ENCODE data around the gene CALB2.

CALB2 gene

DNA sequence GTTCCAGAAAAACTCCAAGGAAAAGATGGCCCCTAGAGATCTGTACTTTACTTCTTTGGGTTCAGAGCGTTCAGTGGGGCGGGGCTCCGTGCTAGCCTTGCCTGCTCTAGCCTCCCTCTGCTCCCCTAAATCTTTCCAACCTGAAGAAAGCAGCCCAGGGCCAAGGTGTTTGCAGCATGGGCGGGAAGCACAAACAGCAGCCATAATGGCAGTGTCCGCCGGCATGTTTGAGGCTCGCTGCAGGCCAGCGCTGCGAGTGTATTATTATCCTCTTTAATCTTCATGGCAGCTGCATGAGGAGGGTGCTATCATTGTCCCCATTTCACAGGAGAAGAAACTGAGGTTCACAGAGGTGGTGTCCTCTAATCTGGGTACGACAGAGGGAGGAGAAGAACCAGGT lies 10.4 kb downstream of the CALB2 start:
- no CpG with 5 or more reads among the region's 10 CpGs for WGBS, 2 donors (ENCODE audit: extremely low coverage in 2 of 2, insufficient read length in 2 of 2, insufficient replicate concordance in 1 of 2)
- no peak for DNase-seq (ENCODE audit: low spot score)
- no peak overlapping the region for H3K14ac ChIP-seq (ENCODE audit: low read length)

DNA sequence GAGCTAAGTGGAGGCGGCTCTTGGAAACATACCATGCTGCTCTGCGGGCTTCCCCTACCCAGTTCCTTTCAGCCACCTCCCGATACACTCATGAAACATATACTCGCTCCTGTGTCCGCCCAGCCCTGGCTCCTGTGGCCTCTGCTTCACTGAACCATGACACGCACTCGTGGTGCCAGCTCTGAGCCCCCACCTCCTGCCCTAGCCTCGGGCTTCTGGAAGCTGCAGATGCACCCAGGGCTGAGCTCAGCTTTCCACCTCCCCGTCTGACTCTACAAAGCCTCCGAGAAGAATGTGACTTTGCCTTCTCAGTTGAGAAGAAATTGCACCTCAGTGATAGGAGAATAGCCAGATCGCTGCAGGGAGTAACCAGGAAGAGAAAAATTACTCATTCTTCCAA lies 11.0 kb downstream of the CALB2 start:
- H3K9ac ChIP-seq (ENCODE audit: low read depth, low read length, poor library complexity) = no peak overlapping the region
- H3K14ac ChIP-seq (ENCODE audit: low read length) = no peak overlapping the region
- H3K18ac ChIP-seq (ENCODE audit: low read length) = no peak overlapping the region
- peaks cover 0 to 45% (median 0%) of the 10 kb centered on the region in 3 experiments for H3K27me3 ChIP-seq (ENCODE audit: control insufficient read depth in 3 of 3, insufficient read depth in 3 of 3, low read depth in 1 of 3, low read length in 3 of 3)
- no peak overlapping the region for H2BK15ac ChIP-seq (ENCODE audit: low read length)
- no peak overlapping the region for H2AK5ac ChIP-seq (ENCODE audit: low read depth, low read length)
- H2AFZ ChIP-seq (ENCODE audit: low read length) = no peak overlapping the region
- no peaks in the 10 kb centered on the region for H3K79me1 ChIP-seq (ENCODE audit: low read depth, low read length)
- H3K23ac ChIP-seq (ENCODE audit: low read depth, low read length, poor library complexity) = no peak overlapping the region
- DNase-seq (ENCODE audit: low spot score) = no peak
- H3K4ac ChIP-seq (ENCODE audit: low read length) = no peak overlapping the region
- no peaks in the 10 kb centered on the region for H3K4me1 ChIP-seq (ENCODE audit: control insufficient read depth in 2 of 2, insufficient read depth in 1 of 2, low read depth in 1 of 2, low read length in 2 of 2)
- no peak overlapping the region for H3K4me3 ChIP-seq (ENCODE audit: low read length in 2 of 2)
- no peak overlapping the region for H2BK5ac ChIP-seq (ENCODE audit: low read length)
- H4K91ac ChIP-seq (ENCODE audit: low read depth, low read length, poor library complexity) = no peak overlapping the region
- no peaks in the 10 kb centered on the region for H3K36me3 ChIP-seq (replicated peaks in 1 of 2; ENCODE audit: control insufficient read depth in 2 of 2, insufficient read depth in 2 of 2, low read length in 2 of 2)
- no peak overlapping the region for H2BK12ac ChIP-seq (ENCODE audit: low read length)
- H3K27ac ChIP-seq (replicated peaks; ENCODE audit: low read length) = no peak overlapping the region
- H4K8ac ChIP-seq (ENCODE audit: low read depth, low read length) = no peak overlapping the region
- H3K4me2 ChIP-seq (ENCODE audit: insufficient read depth, low read length, poor library complexity, severe bottlenecking) = no peak overlapping the region
- no peak overlapping the region for H2BK120ac ChIP-seq (ENCODE audit: low read depth, low read length)
- WGBS, 2 donors (ENCODE audit: extremely low coverage in 2 of 2, insufficient read length in 2 of 2, insufficient replicate concordance in 1 of 2) = no CpG with 5 or more reads among the region's 11 CpGs
- H3K9me3 ChIP-seq (replicated peaks in 1 of 2; ENCODE audit: control insufficient read depth in 2 of 2, insufficient read depth in 1 of 2, low read depth in 1 of 2, low read length in 2 of 2) = no peaks in the 10 kb centered on the region

More for the DNA sequence above, 10.4 kb downstream of the CALB2 start:
- H2AK5ac ChIP-seq (ENCODE audit: low read depth, low read length) = no peak overlapping the region
- H4K91ac ChIP-seq (ENCODE audit: low read depth, low read length, poor library complexity) = no peak overlapping the region
- H3K23ac ChIP-seq (ENCODE audit: low read depth, low read length, poor library complexity) = no peak overlapping the region
- H2BK120ac ChIP-seq (ENCODE audit: low read depth, low read length) = no peak overlapping the region
- H2BK15ac ChIP-seq (ENCODE audit: low read length) = no peak overlapping the region
- no peak overlapping the region for H3K4ac ChIP-seq (ENCODE audit: low read length)
- no peak overlapping the region for H3K18ac ChIP-seq (ENCODE audit: low read length)
- no peak overlapping the region for H3K4me2 ChIP-seq (ENCODE audit: insufficient read depth, low read length, poor library complexity, severe bottlenecking)
- H4K8ac ChIP-seq (ENCODE audit: low read depth, low read length) = no peak overlapping the region
- no peaks in the 10 kb centered on the region for H3K36me3 ChIP-seq (replicated peaks in 1 of 2; ENCODE audit: control insufficient read depth in 2 of 2, insufficient read depth in 2 of 2, low read length in 2 of 2)
- no peaks in the 10 kb centered on the region for H3K9me3 ChIP-seq (replicated peaks in 1 of 2; ENCODE audit: control insufficient read depth in 2 of 2, insufficient read depth in 1 of 2, low read depth in 1 of 2, low read length in 2 of 2)
- H3K4me1 ChIP-seq (ENCODE audit: control insufficient read depth in 2 of 2, insufficient read depth in 1 of 2, low read depth in 1 of 2, low read length in 2 of 2) = no peaks in the 10 kb centered on the region
- no peak overlapping the region for H3K9ac ChIP-seq (ENCODE audit: low read depth, low read length, poor library complexity)
- H3K27me3 ChIP-seq (ENCODE audit: control insufficient read depth in 3 of 3, insufficient read depth in 3 of 3, low read depth in 1 of 3, low read length in 3 of 3) = peaks cover 0 to 48% (median 0%) of the 10 kb centered on the region in 3 experiments
- H3K4me3 ChIP-seq (ENCODE audit: low read length in 2 of 2) = no peak overlapping the region
- H2BK12ac ChIP-seq (ENCODE audit: low read length) = no peak overlapping the region
- no peak overlapping the region for H3K27ac ChIP-seq (replicated peaks; ENCODE audit: low read length)
- no peak overlapping the region for H2AFZ ChIP-seq (ENCODE audit: low read length)
- no peak overlapping the region for H2BK5ac ChIP-seq (ENCODE audit: low read length)
- H3K79me1 ChIP-seq (ENCODE audit: low read depth, low read length) = no peaks in the 10 kb centered on the region

DNA sequence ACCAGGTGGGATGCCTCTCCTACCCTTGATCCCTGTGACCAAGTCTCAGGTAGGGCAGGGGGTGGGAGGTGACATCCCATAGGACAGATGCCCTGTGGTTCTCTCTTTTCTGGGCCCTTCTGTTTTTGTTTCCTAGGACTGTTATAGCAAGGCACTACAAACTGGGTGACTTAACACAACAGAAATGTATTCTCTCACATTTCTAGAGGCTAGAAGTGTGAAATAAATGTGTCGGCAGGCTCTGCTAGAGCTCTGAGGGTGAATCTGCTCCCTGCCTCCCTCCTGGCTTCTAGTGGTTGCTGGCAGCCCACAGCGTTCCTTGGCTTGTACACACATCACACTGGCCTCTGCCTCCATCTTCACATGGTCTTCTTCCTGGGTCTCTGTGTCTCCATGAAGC lies 12.7 kb downstream of the CALB2 start:
- H3K18ac ChIP-seq (ENCODE audit: low read length) = no peak overlapping the region

GRCh38 chr16:71373073-71373472 lies 14.6 kb downstream of the CALB2 start:
- H3K4ac ChIP-seq (ENCODE audit: low read length) = no peak overlapping the region
- no peak overlapping the region for H2AK5ac ChIP-seq (ENCODE audit: low read depth, low read length)
- H3K36me3 ChIP-seq (replicated peaks in 1 of 2; ENCODE audit: control insufficient read depth in 2 of 2, insufficient read depth in 2 of 2, low read length in 2 of 2) = no peaks in the 10 kb centered on the region
- no peaks in the 10 kb centered on the region for H3K4me1 ChIP-seq (ENCODE audit: control insufficient read depth in 2 of 2, insufficient read depth in 1 of 2, low read depth in 1 of 2, low read length in 2 of 2)
- no peaks in the 10 kb centered on the region for H3K9me3 ChIP-seq (replicated peaks in 1 of 2; ENCODE audit: control insufficient read depth in 2 of 2, insufficient read depth in 1 of 2, low read depth in 1 of 2, low read length in 2 of 2)
- H4K8ac ChIP-seq (ENCODE audit: low read depth, low read length) = no peak overlapping the region
- H2BK5ac ChIP-seq (ENCODE audit: low read length) = no peak overlapping the region
- H3K27ac ChIP-seq (replicated peaks; ENCODE audit: low read length) = no peak overlapping the region
- peak overlapping the region; percentile 5 for H2BK12ac ChIP-seq (ENCODE audit: low read length)
- no peak overlapping the region for H3K23ac ChIP-seq (ENCODE audit: low read depth, low read length, poor library complexity)
- DNase-seq (ENCODE audit: low spot score) = no peak
- H2AFZ ChIP-seq (ENCODE audit: low read length) = no peak overlapping the region
- no peak overlapping the region for H3K18ac ChIP-seq (ENCODE audit: low read length)
- H3K4me2 ChIP-seq (ENCODE audit: insufficient read depth, low read length, poor library complexity, severe bottlenecking) = no peak overlapping the region
- no peak overlapping the region for H3K14ac ChIP-seq (ENCODE audit: low read length)
- H2BK120ac ChIP-seq (ENCODE audit: low read depth, low read length) = no peak overlapping the region
- no peak overlapping the region for H4K91ac ChIP-seq (ENCODE audit: low read depth, low read length, poor library complexity)
- WGBS, 2 donors (ENCODE audit: extremely low coverage in 2 of 2, insufficient read length in 2 of 2, insufficient replicate concordance in 1 of 2) = no CpG with 5 or more reads among the region's 8 CpGs
- H3K79me1 ChIP-seq (ENCODE audit: low read depth, low read length) = no peaks in the 10 kb centered on the region
- no peak overlapping the region for H3K9ac ChIP-seq (ENCODE audit: low read depth, low read length, poor library complexity)
- H2BK15ac ChIP-seq (ENCODE audit: low read length) = no peak overlapping the region
- peaks cover 0 to 45% (median 0%) of the 10 kb centered on the region in 3 experiments for H3K27me3 ChIP-seq (ENCODE audit: control insufficient read depth in 3 of 3, insufficient read depth in 3 of 3, low read depth in 1 of 3, low read length in 3 of 3)
- no peak overlapping the region for H3K4me3 ChIP-seq (ENCODE audit: low read length in 2 of 2)

More for the DNA sequence above, 12.7 kb downstream of the CALB2 start:
- Histone ChIP-seq H2AK5ac (ENCODE audit: low read depth, low read length) (no peak overlapping the region), H3K4me1 (ENCODE audit: control insufficient read depth in 2 of 2, insufficient read depth in 1 of 2, low read depth in 1 of 2, low read length in 2 of 2) (no peaks in the 10 kb centered on the region), H2AFZ (ENCODE audit: low read length) (no peak overlapping the region), H3K23ac (ENCODE audit: low read depth, low read length, poor library complexity) (no peak overlapping the region), H3K4ac (ENCODE audit: low read length) (no peak overlapping the region), H2BK12ac (ENCODE audit: low read length) (no peak overlapping the region), H2BK15ac (ENCODE audit: low read length) (no peak overlapping the region), H3K27ac (replicated peaks; ENCODE audit: low read length) (no peak overlapping the region), H4K91ac (ENCODE audit: low read depth, low read length, poor library complexity) (no peak overlapping the region), H3K9ac (ENCODE audit: low read depth, low read length, poor library complexity) (no peak overlapping the region), H2BK120ac (ENCODE audit: low read depth, low read length) (no peak overlapping the region), H3K4me2 (ENCODE audit: insufficient read depth, low read length, poor library complexity, severe bottlenecking) (no peak overlapping the region), H2BK5ac (ENCODE audit: low read length) (no peak overlapping the region), H3K9me3 (replicated peaks in 1 of 2; ENCODE audit: control insufficient read depth in 2 of 2, insufficient read depth in 1 of 2, low read depth in 1 of 2, low read length in 2 of 2) (no peaks in the 10 kb centered on the region), H4K8ac (ENCODE audit: low read depth, low read length) (no peak overlapping the region), H3K36me3 (replicated peaks in 1 of 2; ENCODE audit: control insufficient read depth in 2 of 2, insufficient read depth in 2 of 2, low read length in 2 of 2) (no peaks in the 10 kb centered on the region), H3K14ac (ENCODE audit: low read length) (no peak overlapping the region), H3K27me3 (ENCODE audit: control insufficient read depth in 3 of 3, insufficient read depth in 3 of 3, low read depth in 1 of 3, low read length in 3 of 3) (peaks cover 0 to 36% (median 0%) of the 10 kb centered on the region in 3 experiments), H3K79me1 (ENCODE audit: low read depth, low read length) (no peaks in the 10 kb centered on the region), H3K4me3 (ENCODE audit: low read length in 2 of 2) (no peak overlapping the region)
- no CpG with 5 or more reads among the region's 2 CpGs for WGBS, 2 donors (ENCODE audit: extremely low coverage in 2 of 2, insufficient read length in 2 of 2, insufficient replicate concordance in 1 of 2)
- no peak for DNase-seq (ENCODE audit: low spot score)
